Chondrocyte (in vitro differentiated cells): ENCODE data around the gene SARNP. TPM values are rescaled to one million over a fixed set of nuclear protein-coding genes. Genes with fewer than 3 reads are reported as not detected.
A peak's percentile ranks its signal among the peaks of the same experiment; 100 is the strongest.

Experiments
- DNase-seq: peaks from one replicate; pipeline ENCODE4 v3.0.0; 2021; ENCODE audit warnings: mixed read lengths, low spot score
- H3K27ac Mint-ChIP-seq: one replicate; pipeline ENCODE4 v1.8.0; 2021; ENCODE audit warnings: mild to moderate bottlenecking, moderate library complexity, mixed read lengths; ENCODE audit not compliant: unreplicated experiment
- H3K27me3 Mint-ChIP-seq: 2 replicates; pipeline ENCODE4 v1.8.0; 2021; ENCODE audit warnings: low read depth, mixed read lengths
- H3K36me3 Mint-ChIP-seq: 2 replicates; pipeline ENCODE4 v1.8.0; 2021; ENCODE audit warnings: low read depth, mixed read lengths
- H3K4me1 Mint-ChIP-seq: 2 replicates; pipeline ENCODE4 v1.8.0; 2021; ENCODE audit warnings: low read depth, mild to moderate bottlenecking, mixed read lengths
- H3K4me3 Mint-ChIP-seq: one replicate; pipeline ENCODE4 v1.8.0; 2021; ENCODE audit warnings: mild to moderate bottlenecking, moderate library complexity, mixed read lengths; ENCODE audit not compliant: unreplicated experiment
- H3K9me3 Mint-ChIP-seq: 2 replicates; pipeline ENCODE4 v1.8.0; 2021; ENCODE audit warnings: low read depth, mixed read lengths
- total RNA-seq: library from RNA; stranded (reverse); gene quantifications from 3 replicates; pipeline ENCODE4 v1.2.1, GENCODE V29; 2021
- TF ChIP-seq, protein P1 (sequence below): fragments of 200-600 bp; sonication (generic); IDR thresholded peaks from 2 replicates; pipeline ENCODE4 v1.5.0; 2021; ENCODE audit warnings: antibody characterized with exemption, mild to moderate bottlenecking, moderate library complexity

The SARNP gene
- total RNA-seq, 1 donor from 2014 or later, result 54.0 TPM

DNA sequence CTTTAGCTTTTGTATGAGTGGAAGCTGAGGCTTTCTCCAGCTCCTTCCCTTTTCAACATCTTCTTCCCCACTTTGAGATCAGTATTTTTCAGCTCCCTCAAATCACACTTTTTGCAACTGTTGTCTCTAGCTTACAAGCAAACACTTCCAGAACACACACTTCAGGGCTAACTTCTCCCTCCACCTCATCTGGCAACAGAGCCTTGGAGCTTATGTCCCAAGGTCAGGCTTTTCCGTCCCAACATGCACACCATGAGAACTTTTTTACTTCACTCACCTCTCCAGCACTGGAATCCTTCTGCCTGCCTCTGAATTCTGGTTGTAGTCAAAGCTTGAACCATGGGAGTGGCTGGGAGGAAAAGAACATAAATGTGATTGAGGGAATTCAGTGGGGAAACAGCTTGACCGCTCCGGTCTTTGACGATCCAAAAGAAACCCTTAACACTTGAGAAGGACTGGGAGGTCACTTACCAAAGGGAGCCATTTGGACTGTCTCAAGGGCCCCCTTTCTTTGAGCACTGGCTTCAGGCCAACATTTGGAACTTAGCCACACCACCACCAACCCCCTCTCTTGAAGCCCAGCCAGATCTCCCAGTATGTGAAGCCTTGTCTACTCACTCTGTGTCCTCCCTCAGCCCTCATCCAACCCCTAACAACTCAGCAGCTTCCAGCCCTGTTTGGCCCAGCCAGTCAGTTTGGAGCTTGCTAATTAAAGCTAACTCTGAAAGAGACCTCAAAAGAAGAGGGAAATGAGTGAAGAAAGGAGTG lies 105.6 kb downstream of the SARNP start:
- H3K27me3 Mint-ChIP-seq, result peaks cover 22% of the 10 kb centered on the region
- DNase-seq, result peak; percentile 10
- no peaks in the 10 kb centered on the region for H3K36me3 Mint-ChIP-seq
- H3K27ac Mint-ChIP-seq, result no peak overlapping the region
- TF ChIP-seq, protein P1, sequence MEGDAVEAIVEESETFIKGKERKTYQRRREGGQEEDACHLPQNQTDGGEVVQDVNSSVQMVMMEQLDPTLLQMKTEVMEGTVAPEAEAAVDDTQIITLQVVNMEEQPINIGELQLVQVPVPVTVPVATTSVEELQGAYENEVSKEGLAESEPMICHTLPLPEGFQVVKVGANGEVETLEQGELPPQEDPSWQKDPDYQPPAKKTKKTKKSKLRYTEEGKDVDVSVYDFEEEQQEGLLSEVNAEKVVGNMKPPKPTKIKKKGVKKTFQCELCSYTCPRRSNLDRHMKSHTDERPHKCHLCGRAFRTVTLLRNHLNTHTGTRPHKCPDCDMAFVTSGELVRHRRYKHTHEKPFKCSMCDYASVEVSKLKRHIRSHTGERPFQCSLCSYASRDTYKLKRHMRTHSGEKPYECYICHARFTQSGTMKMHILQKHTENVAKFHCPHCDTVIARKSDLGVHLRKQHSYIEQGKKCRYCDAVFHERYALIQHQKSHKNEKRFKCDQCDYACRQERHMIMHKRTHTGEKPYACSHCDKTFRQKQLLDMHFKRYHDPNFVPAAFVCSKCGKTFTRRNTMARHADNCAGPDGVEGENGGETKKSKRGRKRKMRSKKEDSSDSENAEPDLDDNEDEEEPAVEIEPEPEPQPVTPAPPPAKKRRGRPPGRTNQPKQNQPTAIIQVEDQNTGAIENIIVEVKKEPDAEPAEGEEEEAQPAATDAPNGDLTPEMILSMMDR, result no peak
- H3K4me3 Mint-ChIP-seq, result no peak overlapping the region
- H3K9me3 Mint-ChIP-seq, result no peaks in the 10 kb centered on the region
- peaks cover 38% of the 10 kb centered on the region for H3K4me1 Mint-ChIP-seq

DNA sequence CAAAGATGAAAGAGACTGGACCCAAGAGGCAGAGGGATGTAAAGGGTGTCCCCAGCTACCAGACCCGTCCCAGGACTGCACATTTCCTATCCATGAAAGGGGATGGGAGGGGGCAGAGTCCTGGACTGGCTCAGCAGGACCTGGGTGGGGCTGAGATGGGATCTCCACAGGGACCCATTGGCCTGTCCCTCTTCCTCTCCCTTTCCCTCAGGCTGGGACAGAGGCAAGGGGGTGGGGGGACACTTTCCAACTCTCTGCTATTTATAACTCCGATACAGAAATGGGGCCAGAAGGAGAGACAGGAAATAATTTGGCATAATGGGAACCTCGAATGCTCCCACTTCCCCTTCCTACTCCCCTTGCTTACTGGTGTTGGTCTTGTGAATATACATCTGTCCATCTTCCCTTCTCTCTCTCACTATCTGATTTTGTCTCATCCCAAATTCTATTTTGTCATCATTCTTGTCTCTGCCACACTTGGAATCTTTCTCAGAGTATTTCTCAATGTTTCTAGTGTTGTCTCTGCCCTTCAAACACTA lies 108.8 kb downstream of the SARNP start:
- Mint-ChIP-seq H3K36me3 (no peaks in the 10 kb centered on the region), H3K4me1 (peaks cover 37% of the 10 kb centered on the region), H3K9me3 (no peaks in the 10 kb centered on the region), H3K27me3 (peaks cover 25% of the 10 kb centered on the region), H3K4me3 (peak overlapping the region; percentile 75), H3K27ac (no peak overlapping the region)
- TF ChIP-seq, protein P1, result no peak
- DNase-seq, result peak; percentile 22

DNA sequence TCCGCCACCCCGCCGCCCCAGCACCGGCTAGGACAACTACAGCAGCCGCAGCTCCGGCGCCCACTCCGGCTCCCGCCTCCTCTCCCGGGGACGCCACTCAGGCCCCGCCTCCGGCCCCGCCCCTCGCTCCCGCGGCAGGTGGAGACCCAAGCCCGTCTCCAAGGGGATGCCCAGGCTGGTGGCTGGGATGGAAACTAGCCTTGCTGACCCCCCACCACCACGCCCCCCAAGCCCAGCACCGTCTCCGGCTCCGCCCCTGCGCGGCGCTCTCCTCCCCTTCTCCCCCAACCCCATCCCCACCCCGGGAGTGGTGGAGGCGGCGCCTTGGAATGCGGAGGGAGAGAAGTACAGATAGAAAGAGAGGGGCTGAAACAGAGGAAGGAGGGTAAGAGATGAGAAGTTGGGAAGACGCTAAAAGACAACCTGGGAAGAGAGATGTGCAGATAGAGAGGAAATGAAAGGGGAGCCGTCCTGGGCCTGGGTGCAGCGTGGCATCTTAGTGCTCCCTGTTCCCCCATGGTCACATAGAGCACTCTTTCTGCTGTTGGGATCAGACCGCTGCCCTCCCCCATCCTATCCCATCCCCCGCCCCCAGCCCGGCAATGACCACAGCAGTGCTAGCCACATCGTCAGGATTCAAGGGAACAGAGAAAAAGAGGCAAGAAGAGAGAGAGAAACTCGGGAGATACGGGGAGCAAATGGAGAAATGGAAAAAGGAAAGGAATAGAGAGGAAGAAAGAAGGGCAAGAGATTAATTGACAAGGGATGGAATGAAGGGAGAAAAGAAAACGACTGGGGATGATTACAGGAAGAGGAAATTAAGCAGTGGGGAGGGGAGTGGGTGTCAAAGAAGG lies 109.5 kb downstream of the SARNP start, which contains the start of gene ITGA7:
TSS of gene ITGA7 (minus strand) at position 64 of the 854 bp plus-strand sequence. CDS start 222 bp downstream, outside the sequence.
- DNase-seq, result peak; percentile 86
- H3K4me3 Mint-ChIP-seq, result peak within 1 kb of the TSS; percentile 75
- H3K27me3 Mint-ChIP-seq, result peaks cover 25% of the 10 kb centered on the region
- peak within 1 kb of the TSS; percentile 36 for H3K27ac Mint-ChIP-seq
- H3K36me3 Mint-ChIP-seq, result no peaks in the 10 kb centered on the region
- H3K4me1 Mint-ChIP-seq, result peaks cover 39% of the 10 kb centered on the region
- no peaks in the 10 kb centered on the region for H3K9me3 Mint-ChIP-seq
- TF ChIP-seq, protein P1, result no peak

Other genes with a start within 250 kb of the SARNP start
- gene OR2AP1, start 245.3 kb downstream of the SARNP start, total RNA-seq, result not detected in 3 replicates
- gene OR10P1, start 180.8 kb downstream of the SARNP start, total RNA-seq, result not detected in 3 replicates
- gene ITGA7, start 109.8 kb downstream of the SARNP start, total RNA-seq, result 5.6 to 32.4 TPM (median 31.6 TPM) in 3 replicates
- 67.3 to 78.4 TPM (median 77.2 TPM) in 3 replicates for gene BLOC1S1, start 101.7 kb downstream of the SARNP start, total RNA-seq
- 2.3 to 3.7 TPM (median 3.2 TPM) in 3 replicates for gene RDH5, start 97.3 kb downstream of the SARNP start, total RNA-seq
- gene CD63, start 88.7 kb downstream of the SARNP start, total RNA-seq, result 1,244 to 1,365 TPM (median 1,317 TPM) in 3 replicates
- 17.8 to 19.1 TPM (median 18.3 TPM) in 3 replicates for gene GDF11, start 74.6 kb downstream of the SARNP start, total RNA-seq
- 31.4 to 32.9 TPM (median 32.1 TPM) in 3 replicates for gene ORMDL2, start 317 bp upstream of the SARNP start, total RNA-seq
- gene DNAJC14, start 11.9 kb upstream of the SARNP start, total RNA-seq, result 28.3 to 34.3 TPM (median 29.5 TPM) in 3 replicates
- gene MMP19, start 25.2 kb upstream of the SARNP start, total RNA-seq, result 12.9 to 17.8 TPM (median 16.1 TPM) in 3 replicates
- 17.3 to 26.4 TPM (median 19.0 TPM) in 3 replicates for gene PYM1, start 110.2 kb upstream of the SARNP start, total RNA-seq
- 65.8 to 118 TPM (median 66.4 TPM) in 3 replicates for gene DGKA, start 113.4 kb upstream of the SARNP start, total RNA-seq
- 0.45 to 1.1 TPM (median 0.82 TPM) in 3 replicates for gene PMEL, start 148.3 kb upstream of the SARNP start, total RNA-seq
- 25.5 to 41.4 TPM (median 26.1 TPM) in 3 replicates for gene CDK2, start 149.1 kb upstream of the SARNP start, total RNA-seq
- 105 TPM in 3 replicates for gene RAB5B, start 156.4 kb upstream of the SARNP start, total RNA-seq
- gene SUOX, start 179.6 kb upstream of the SARNP start, total RNA-seq, result 11.4 to 18.2 TPM (median 13.9 TPM) in 3 replicates
- gene IKZF4, start 203.3 kb upstream of the SARNP start, total RNA-seq, result 5.3 to 6.1 TPM (median 5.7 TPM) in 3 replicates
- 15.8 to 27.8 TPM (median 19.5 TPM) in 3 replicates for gene RPS26, start 224.2 kb upstream of the SARNP start, total RNA-seq